Globus pallidus (tissue), 1 donor: ENCODE data around the gene LSM4.

Source experiments
- DNase-seq: peaks from one replicate; pipeline ENCODE4 v3.0.0-alpha.2; 2015; ENCODE audit warnings: low spot score

LSM4 gene

GRCh38 chr19:18278521-18279265 is 44.2 kb downstream of the LSM4 start:
- peak; percentile 16 for DNase-seq

- DNase-seq = peak; percentile 81
These were observed 48.0 kb downstream of the LSM4 start for GRCh38 chr19:18274781-18275356.

GRCh38 chr19:18274219-18274780 is 48.6 kb downstream of the LSM4 start, which contains the start of gene IQCN:
IQCN (minus strand) TSS chr19:18274452; CDS start chr19:18269478, 4,974 bp downstream.
- no peak for DNase-seq

- no peak for DNase-seq
These were observed 49.2 kb downstream of the LSM4 start for GRCh38 chr19:18273561-18274218.

GRCh38 chr19:18271433-18271841 is 51.4 kb downstream of the LSM4 start:
- DNase-seq = no peak

- no peak for DNase-seq
These were observed 52.5 kb downstream of the LSM4 start for GRCh38 chr19:18270326-18270725.

GRCh38 chr19:18269070-18269723 is 53.7 kb downstream of the LSM4 start:
- DNase-seq = no peak

- no peak for DNase-seq
These were observed 55.8 kb downstream of the LSM4 start for GRCh38 chr19:18266771-18267686.

GRCh38 chr19:18265582-18265981 is 57.3 kb downstream of the LSM4 start:
- no peak for DNase-seq

GRCh38 chr19:18264971-18265540 is 57.8 kb downstream of the LSM4 start:
- no peak for DNase-seq

GRCh38 chr19:18264137-18264854 is 58.6 kb downstream of the LSM4 start:
- DNase-seq = no peak

GRCh38 chr19:18263324-18264136 is 59.3 kb downstream of the LSM4 start:
- no peak for DNase-seq

- DNase-seq = no peak
These were observed 60.0 kb downstream of the LSM4 start for GRCh38 chr19:18262917-18263316.

- no peak for DNase-seq
These were observed 60.7 kb downstream of the LSM4 start for GRCh38 chr19:18262144-18262543.

GRCh38 chr19:18261474-18261873 is 61.4 kb downstream of the LSM4 start:
- no peak for DNase-seq

- no peak for DNase-seq
These were observed 63.0 kb downstream of the LSM4 start for GRCh38 chr19:18259893-18260292.

- no peak for DNase-seq
These were observed 65.1 kb downstream of the LSM4 start for GRCh38 chr19:18257503-18258470.
